ENCODE data around the gene METTL26. TPM values are rescaled to one million over a fixed set of nuclear protein-coding genes. Genes with fewer than 3 reads are reported as not detected.

METTL26 gene
- polyA plus RNA-seq, 2 of the 4 experiments (the other 2 are of a cell fraction) = 47.2 to 78.3 TPM

DNA sequence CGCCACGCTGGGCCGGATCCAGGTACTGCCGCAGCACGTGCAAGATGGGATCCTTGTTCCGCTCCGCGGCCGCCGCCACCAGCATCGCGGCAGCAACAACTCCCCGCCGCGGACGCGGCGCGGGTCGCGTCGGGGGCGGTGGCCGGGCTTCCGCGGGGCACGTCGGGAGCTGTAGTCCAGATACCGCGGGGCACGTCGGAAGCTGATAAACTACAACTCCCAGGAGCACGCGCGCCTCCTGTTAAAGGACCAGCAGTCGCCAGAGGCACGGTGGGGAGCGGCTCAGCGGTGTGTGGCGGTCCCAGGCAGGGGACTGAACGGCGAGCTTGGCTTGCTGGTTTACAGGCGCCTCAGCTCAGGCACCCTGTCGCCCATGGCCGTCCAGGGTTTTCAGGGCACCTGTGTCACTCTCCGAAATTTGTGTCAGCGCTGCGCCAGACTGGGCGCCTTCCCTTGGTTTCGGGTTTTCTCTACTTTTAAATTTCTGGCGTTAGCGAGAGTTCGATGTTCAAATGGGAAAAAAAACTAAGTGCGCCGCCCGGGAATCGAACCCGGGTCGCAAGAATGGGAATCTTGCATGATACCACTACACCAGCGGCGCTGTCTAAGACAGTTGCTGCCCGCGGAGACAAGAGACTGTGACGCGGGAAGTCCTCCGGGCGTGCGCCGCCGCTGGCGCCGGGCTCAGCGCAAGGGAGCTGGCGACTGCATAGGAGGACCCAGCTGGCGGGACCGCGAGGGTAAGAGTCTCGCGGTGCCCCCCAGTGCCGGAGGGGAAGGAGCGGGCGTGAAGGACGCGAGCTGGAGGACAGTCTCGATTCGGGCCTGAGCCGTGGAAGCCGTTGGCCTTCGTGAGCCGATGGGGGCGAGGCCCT is at the start of gene METTL26 (continued):
- TF ChIP-seq CEBPB (IDR thresholded peaks at IDR 0.05) = peak in 1 of 2 experiments; percentile 37; a peak in 1 of 4 replicates
- no peak for TF ChIP-seq ZC3H11A (IDR thresholded peaks at IDR 0.05)
- TF ChIP-seq, protein P1, sequence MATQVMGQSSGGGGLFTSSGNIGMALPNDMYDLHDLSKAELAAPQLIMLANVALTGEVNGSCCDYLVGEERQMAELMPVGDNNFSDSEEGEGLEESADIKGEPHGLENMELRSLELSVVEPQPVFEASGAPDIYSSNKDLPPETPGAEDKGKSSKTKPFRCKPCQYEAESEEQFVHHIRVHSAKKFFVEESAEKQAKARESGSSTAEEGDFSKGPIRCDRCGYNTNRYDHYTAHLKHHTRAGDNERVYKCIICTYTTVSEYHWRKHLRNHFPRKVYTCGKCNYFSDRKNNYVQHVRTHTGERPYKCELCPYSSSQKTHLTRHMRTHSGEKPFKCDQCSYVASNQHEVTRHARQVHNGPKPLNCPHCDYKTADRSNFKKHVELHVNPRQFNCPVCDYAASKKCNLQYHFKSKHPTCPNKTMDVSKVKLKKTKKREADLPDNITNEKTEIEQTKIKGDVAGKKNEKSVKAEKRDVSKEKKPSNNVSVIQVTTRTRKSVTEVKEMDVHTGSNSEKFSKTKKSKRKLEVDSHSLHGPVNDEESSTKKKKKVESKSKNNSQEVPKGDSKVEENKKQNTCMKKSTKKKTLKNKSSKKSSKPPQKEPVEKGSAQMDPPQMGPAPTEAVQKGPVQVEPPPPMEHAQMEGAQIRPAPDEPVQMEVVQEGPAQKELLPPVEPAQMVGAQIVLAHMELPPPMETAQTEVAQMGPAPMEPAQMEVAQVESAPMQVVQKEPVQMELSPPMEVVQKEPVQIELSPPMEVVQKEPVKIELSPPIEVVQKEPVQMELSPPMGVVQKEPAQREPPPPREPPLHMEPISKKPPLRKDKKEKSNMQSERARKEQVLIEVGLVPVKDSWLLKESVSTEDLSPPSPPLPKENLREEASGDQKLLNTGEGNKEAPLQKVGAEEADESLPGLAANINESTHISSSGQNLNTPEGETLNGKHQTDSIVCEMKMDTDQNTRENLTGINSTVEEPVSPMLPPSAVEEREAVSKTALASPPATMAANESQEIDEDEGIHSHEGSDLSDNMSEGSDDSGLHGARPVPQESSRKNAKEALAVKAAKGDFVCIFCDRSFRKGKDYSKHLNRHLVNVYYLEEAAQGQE (IDR thresholded peaks at IDR 0.05) = peak; percentile 54
- 0 out of 2 replicates have a peak, but pooled peaks have one; percentile 39 for TF ChIP-seq HOXB5 (CRISPR knock-in tag; IDR thresholded peaks at IDR 0.05)
- TF ChIP-seq, protein P2, sequence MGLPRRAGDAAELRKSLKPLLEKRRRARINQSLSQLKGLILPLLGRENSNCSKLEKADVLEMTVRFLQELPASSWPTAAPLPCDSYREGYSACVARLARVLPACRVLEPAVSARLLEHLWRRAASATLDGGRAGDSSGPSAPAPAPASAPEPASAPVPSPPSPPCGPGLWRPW (IDR thresholded peaks at IDR 0.05) = no peak
- TF ChIP-seq EHF (CRISPR knock-in tag; IDR thresholded peaks at IDR 0.05) = no peak
- no peak for TF ChIP-seq TFCP2L1 (CRISPR knock-in tag; IDR thresholded peaks at IDR 0.05)
- TF ChIP-seq, protein P3, sequence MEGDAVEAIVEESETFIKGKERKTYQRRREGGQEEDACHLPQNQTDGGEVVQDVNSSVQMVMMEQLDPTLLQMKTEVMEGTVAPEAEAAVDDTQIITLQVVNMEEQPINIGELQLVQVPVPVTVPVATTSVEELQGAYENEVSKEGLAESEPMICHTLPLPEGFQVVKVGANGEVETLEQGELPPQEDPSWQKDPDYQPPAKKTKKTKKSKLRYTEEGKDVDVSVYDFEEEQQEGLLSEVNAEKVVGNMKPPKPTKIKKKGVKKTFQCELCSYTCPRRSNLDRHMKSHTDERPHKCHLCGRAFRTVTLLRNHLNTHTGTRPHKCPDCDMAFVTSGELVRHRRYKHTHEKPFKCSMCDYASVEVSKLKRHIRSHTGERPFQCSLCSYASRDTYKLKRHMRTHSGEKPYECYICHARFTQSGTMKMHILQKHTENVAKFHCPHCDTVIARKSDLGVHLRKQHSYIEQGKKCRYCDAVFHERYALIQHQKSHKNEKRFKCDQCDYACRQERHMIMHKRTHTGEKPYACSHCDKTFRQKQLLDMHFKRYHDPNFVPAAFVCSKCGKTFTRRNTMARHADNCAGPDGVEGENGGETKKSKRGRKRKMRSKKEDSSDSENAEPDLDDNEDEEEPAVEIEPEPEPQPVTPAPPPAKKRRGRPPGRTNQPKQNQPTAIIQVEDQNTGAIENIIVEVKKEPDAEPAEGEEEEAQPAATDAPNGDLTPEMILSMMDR (IDR thresholded peaks at IDR 0.05) = no peak
- TF ChIP-seq MAZ (IDR thresholded peaks at IDR 0.05; ENCODE audit: borderline replicate concordance, low read depth, low read length) = no peak; the same call in 1 of the 2 replicates
- TF ChIP-seq POLR2AphosphoS2 (conservative IDR thresholded peaks at IDR 0.05; ENCODE audit: low read length) = no peak
- no peak for TF ChIP-seq GATA3 (IDR thresholded peaks at IDR 0.05; ENCODE audit: borderline replicate concordance)
- TF ChIP-seq MAFK (IDR thresholded peaks at IDR 0.05; ENCODE audit: partially characterized antibody) = no peak
- no peak for TF ChIP-seq CBX8 (IDR thresholded peaks at IDR 0.05)
- no peak for TF ChIP-seq FOSL2 (IDR thresholded peaks at IDR 0.05)
- no peak for TF ChIP-seq FOSL2 (CRISPR knock-in tag; IDR thresholded peaks at IDR 0.05)
- no peak for TF ChIP-seq HOXB13 (CRISPR knock-in tag; IDR thresholded peaks at IDR 0.05; ENCODE audit: low read depth)
- no peak for TF ChIP-seq TP53 (CRISPR knock-in tag; IDR thresholded peaks at IDR 0.05)
- TF ChIP-seq BHLHE40 (IDR thresholded peaks at IDR 0.05; ENCODE audit: low read depth, low read length) = peak; percentile 58; the same call in 1 of the 2 replicates
- TF ChIP-seq ATOH8 (CRISPR knock-in tag; IDR thresholded peaks at IDR 0.05; ENCODE audit: low read depth) = peak; percentile 57; the same call in 1 of the 2 replicates
- TF ChIP-seq EP300 (IDR thresholded peaks at IDR 0.05) = 0 out of 5 replicates have a peak, but pooled peaks of 1 of the 2 experiments have one; percentile 13
- peak; percentile 89 for TF ChIP-seq MAX (IDR thresholded peaks at IDR 0.05)
- TF ChIP-seq CHD4 (IDR thresholded peaks at IDR 0.05; ENCODE audit: borderline replicate concordance) = no peak
- peak in 1 of 2 experiments; percentile 26; a peak in 2 of 5 replicates for TF ChIP-seq RAD21 (conservative IDR thresholded peaks at IDR 0.05 in 1 of 2, IDR thresholded peaks at IDR 0.05 in 1 of 2)
- no peak for TF ChIP-seq HDAC2 (IDR thresholded peaks at IDR 0.05)

All from A549 (cell line).